NB4 (cell line): ENCODE measurements around the gene GLRX.
"Not testable (repeated sequence)": the region's sequence is repeated elsewhere in the genome, so short reads cannot be mapped to it uniquely, and the experiment has no call there.

Source experiments
- DNase-seq: peaks from one replicate; pipeline ENCODE4 v3.0.0; 2010; ENCODE audit warnings: low read depth
- H3K4me3 ChIP-seq: one replicate; pipeline ENCODE4 v1.5.1; 2011; ENCODE audit warnings: mild to moderate bottlenecking, low read depth, low read length, moderate library complexity
- MYC ChIP-seq: IDR thresholded peaks from 2 replicates; pipeline ENCODE4 v1.6.1; 2011; ENCODE audit warnings: low read depth, low read length
- POLR2A ChIP-seq: IDR thresholded peaks from 2 replicates; pipeline ENCODE4 v1.6.1; 2011; ENCODE audit warnings: mild to moderate bottlenecking; ENCODE audit not compliant: insufficient read length; ENCODE audit errors: extremely low read depth
- TF ChIP-seq, protein P1 (sequence below): IDR thresholded peaks from 2 replicates; pipeline ENCODE4 v1.6.1; 2011; ENCODE audit warnings: low read depth, low read length
- TF ChIP-seq, protein P2 (sequence below): IDR thresholded peaks from one replicate; pipeline ENCODE4 v1.5.1; 2012; ENCODE audit warnings: low read depth, low read length

The GLRX gene, protein sequence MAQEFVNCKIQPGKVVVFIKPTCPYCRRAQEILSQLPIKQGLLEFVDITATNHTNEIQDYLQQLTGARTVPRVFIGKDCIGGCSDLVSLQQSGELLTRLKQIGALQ

DNA sequence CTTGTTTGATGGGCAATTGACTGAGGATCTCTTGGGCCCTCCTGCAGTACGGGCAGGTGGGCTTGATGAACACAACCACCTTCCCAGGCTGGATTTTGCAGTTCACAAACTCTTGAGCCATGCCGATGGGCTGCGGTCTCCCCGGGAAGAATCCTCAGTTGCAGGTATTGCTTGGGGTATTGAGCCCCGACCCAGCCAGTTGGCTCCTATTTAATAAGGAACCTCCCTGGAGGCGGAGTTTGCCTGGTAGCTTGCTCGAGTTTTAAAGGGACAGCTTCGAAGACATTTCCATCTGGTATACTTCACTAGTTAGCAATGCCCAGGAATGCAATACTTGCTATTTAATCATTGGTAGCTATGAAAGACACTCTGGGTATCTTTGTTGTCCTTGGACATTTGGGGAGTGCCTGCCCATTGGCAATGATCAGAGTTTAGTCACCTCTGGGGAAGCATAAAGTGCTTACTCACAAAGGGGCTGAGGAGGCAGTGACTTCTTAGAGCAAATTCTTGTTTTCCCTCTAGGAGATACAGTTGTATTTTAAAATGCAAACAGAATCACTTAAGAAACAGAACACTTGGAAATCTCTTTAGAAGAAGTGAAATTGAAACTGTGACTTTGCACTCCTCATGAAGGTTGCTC lies at the start of gene GLRX:
GLRX (minus strand) TSS at position 185 of the 640 bp plus-strand sequence; CDS start at position 121, 64 bp downstream.
- H3K4me3 ChIP-seq: peak within 1 kb of the TSS; percentile 98
- TF ChIP-seq MYC (no peak), POLR2A (no peak)
- TF ChIP-seq, protein P1, sequence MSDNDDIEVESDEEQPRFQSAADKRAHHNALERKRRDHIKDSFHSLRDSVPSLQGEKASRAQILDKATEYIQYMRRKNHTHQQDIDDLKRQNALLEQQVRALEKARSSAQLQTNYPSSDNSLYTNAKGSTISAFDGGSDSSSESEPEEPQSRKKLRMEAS: no peak
- TF ChIP-seq, protein P2, sequence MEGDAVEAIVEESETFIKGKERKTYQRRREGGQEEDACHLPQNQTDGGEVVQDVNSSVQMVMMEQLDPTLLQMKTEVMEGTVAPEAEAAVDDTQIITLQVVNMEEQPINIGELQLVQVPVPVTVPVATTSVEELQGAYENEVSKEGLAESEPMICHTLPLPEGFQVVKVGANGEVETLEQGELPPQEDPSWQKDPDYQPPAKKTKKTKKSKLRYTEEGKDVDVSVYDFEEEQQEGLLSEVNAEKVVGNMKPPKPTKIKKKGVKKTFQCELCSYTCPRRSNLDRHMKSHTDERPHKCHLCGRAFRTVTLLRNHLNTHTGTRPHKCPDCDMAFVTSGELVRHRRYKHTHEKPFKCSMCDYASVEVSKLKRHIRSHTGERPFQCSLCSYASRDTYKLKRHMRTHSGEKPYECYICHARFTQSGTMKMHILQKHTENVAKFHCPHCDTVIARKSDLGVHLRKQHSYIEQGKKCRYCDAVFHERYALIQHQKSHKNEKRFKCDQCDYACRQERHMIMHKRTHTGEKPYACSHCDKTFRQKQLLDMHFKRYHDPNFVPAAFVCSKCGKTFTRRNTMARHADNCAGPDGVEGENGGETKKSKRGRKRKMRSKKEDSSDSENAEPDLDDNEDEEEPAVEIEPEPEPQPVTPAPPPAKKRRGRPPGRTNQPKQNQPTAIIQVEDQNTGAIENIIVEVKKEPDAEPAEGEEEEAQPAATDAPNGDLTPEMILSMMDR: no peak
- peak; percentile 83 for DNase-seq

DNA sequence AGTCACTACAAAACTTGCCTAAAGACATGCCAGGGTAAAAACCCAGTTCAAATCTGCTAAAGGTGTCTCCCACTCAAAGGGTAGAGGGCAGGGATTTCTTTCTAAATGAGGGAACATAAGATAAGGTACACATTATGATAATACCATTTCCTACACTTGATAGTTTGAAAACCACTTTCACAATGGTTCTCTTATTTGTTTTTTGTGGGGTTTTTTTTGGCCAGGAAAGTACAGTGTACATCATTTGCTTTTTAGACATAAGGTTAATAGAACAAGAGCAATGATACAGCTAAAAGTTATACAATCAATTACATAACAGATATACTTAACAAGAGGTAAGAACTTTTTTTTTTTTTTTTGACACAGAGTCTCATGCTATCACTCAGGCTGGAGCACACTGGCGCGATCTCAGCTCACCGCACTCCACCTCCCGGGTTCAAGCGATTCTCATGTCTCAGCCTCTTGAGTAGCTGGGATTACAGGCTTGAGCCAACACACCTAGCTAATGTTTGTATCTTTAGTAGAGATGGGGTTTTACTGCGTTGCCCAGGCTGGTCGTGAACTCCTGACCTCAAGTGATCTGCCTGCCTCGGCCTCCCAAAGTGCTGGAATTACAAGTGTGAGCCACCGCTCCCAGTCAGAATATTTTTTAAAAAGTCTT lies 48.8 kb upstream of the GLRX start:
- TF ChIP-seq, protein P2: no peak
- TF ChIP-seq POLR2A (no peak), MYC (no peak)
- TF ChIP-seq, protein P1: no peak
- H3K4me3 ChIP-seq: no peak overlapping the region
- DNase-seq: no peak

DNA sequence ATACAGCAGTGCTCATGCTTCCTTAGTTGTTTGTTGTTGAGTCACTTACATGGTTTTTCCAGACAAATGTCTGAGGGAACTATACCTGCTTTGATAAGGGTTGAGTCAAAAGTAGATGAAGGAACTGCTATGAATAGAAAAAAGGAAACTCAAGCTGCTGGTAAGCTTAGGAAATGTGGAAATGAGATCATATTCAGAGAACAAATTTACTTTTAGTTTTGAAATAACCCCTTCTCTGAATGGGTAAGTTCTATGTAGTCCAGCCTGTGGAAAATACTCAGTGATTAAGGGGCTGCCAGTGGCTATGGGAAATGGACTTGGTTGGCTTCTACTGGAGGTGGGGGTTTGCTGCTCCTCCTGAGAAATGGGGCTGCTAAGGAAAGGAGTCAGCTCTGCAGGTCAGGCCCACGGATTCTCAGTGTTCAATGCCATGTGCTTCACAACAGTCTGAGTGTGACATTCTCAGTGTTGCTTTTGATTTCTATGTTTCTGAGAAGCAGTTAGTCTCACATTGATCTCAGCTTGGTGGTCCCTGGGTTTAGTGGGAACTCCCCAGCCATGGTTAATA lies 47.7 kb upstream of the GLRX start:
- DNase-seq: peak; percentile 15
- TF ChIP-seq, protein P2: no peak
- TF ChIP-seq MYC (no peak), POLR2A (no peak)
- TF ChIP-seq, protein P1: no peak

DNA sequence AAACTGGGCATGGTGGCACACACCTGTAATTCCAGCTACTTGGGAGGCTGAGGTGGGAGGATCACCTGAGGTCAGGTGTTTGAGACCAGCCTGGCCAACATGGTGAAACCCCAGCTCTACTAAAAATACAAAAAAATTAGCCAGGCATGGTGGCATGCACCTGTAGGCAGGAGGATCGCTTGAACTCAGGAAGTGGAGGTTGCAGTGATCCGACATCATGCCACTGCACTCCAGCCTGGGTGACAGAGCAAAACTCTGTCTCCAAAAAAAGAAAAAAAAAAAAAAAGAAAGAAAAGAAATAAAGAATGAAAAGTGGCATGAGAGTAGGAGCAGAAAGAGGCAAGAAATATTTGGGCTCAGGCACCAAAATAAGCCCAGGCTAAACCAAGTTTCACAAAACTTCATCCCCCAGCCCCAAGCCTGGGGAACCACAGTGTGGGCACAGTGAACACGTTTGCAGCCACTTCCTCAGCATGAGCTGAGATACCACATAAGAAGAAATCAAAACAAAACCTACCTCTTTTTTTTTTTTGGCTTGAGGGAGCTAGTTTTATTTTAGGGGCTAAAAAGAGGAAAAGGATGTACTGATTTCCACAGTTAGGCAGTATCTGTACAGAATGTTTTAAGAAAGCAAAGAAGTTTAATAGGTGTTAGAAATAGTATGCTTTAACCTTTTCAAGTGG lies 46.8 kb upstream of the GLRX start:
- peak; percentile 26 for DNase-seq
- not testable (repeated sequence) for H3K4me3 ChIP-seq

More for the DNA sequence above, 47.7 kb upstream of the GLRX start:
- no peak overlapping the region for H3K4me3 ChIP-seq

DNA sequence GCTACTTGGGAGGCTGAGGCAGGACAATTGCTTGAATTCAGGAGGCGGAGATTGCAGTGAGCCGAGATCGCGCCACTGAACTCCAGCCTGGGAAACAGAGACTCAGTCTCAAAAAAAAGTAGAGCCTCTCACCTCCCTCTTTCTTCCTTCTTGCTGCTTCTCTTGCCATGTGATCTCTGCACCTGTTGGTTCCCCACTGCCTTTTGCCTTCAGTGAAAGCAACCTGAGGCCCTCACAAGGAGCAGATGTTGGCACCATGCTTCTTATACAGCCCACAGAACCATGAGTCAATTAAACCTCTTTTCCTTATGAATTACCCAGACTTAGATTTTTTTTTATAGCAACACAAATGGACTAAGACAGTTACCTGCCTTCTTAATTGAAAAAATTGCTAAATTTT lies 45.6 kb upstream of the GLRX start:
- DNase-seq: no peak
- no peak overlapping the region for H3K4me3 ChIP-seq
- TF ChIP-seq, protein P2: no peak
- TF ChIP-seq POLR2A (no peak), MYC (no peak)
- TF ChIP-seq, protein P1: no peak
